GM19397 (cell line): ENCODE results near the gene ELL2.
A peak's percentile ranks its signal among the peaks of the same experiment; 100 is the strongest.
"Not testable (repeated sequence)": the region's sequence is repeated elsewhere in the genome, so short reads cannot be mapped to it uniquely, and the experiment has no call there.

Source experiments
- ATAC-seq: cut with Tn5 transposase; IDR thresholded peaks from one replicate; pipeline ENCODE4 v1.9.1; 2021; ENCODE audit warnings: mild to moderate bottlenecking, moderate library complexity; ENCODE audit not compliant: unreplicated experiment

Gene ELL2

GRCh38 chr5:95931079-95931833 is 30.4 kb downstream of the ELL2 start:
- no peak for ATAC-seq

DNA sequence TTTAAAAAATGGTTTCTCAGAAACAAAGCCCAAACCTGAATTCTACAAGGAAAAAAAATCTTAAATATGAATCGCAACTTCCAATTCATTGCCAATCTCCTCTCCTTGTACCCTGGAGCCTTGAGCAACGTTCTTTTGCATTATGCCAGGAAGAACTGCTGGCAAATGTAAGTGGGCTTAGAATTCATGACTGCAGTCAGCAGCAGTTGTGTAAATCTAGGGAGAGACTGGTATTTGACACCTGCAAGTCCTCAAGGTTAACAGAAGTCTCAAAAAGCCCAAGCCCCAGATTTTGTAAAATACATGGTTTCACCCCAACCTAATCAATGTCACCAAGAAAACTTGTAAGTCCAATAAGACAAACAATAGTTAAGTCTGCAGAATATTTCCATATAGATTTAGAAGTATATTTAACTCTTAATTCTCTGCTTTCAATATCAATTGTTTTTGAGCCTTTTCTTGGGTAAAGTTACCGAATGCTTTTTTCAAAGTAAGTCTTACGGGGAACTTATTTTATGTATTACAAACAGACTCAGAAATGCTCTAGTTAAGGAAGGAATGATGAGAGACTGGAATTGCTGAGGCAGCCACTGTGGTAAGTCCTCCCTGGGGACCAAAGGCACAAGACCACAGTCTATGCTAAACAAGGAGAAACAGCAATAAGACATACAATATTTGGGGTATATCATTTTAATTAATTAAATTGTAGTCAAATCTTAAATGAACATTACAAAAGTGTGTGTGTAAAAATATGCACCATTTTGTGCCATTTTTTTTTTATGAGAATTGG is 31.3 kb downstream of the ELL2 start:
- ATAC-seq = no peak

DNA sequence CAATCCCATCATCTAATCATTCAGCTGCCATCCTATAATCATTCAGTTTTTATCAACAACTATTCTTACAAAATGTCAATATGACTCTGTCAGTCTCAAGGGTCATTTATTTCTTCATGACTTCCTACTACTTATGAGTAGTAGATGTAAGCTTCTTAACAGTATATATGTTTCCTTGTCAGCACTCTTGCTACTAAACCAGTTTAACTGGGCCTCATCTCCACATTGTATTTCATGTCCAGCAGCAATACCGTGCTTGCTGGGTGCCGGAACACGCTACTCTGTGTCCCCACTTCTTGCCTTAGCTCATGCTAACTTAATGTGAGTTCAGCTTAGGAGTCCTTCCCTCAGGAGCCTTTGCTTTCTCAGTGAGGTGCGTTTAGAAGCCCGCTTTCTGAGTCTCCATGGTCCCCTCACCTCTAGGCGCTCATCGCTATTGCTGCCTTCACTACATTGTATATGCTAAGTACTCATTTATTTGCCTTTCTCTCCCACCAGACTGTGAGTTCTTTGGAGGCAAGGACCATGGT is 32.9 kb downstream of the ELL2 start:
- no peak for ATAC-seq

DNA sequence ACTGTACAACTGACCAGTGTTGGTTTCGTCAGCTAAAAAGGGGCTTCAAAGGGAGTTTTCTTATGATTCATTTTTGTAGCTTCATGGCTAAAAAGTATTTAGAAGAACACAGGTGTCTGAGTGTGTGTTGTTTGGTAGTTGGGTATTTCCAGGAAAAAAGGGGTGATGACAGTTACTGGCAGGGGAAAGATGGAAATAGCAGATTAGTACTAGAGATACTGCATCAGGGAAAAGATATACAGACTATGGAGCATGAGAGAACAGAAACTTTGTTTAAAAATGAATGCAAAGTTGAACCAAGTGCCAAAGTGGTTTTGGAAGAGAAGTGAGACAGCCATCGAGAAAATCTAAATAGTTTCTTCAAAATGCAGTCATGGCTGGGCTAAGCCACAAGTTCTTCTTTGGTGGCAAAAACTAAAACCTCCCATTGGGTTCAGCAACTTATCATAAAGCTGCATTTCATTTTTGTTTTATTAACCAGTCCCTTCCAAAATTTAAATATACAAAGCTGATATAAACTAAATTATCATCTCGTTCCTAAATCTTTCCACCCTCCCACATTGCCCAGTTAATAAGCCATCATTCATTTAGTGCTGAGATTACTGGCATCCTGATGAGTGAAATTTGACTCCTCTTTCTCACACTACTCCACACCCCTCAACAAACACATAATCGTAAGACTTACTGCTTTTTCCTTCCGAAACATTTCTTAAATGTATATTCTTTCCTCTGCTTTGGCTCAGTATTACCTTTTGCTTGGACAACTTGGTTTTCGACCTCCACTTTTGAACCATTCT is 33.5 kb downstream of the ELL2 start:
- ATAC-seq = peak; percentile 63

GRCh38 chr5:95927300-95927699 is 34.4 kb downstream of the ELL2 start:
- ATAC-seq = not testable (repeated sequence)

DNA sequence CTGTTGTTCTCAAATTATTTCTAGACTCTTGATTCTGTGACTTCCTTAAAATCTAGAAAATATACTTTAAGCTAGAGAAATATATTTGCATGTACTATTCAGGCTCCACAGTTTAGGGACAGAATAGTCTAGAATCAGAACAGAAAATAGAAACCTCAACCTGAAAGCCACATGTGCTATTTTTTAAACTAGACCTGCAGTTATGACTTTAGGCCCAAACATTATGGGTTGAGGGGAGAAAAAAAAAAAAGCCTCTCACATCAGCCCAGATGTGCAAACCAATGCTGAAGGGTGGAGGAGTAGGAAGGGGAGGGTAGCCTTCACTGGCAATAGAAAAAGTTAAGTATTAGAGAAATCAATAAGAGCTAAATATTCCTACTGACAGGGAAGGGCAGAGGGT is 35.7 kb downstream of the ELL2 start:
- no peak for ATAC-seq

- ATAC-seq = no peak
These were observed 36.3 kb downstream of the ELL2 start for GRCh38 chr5:95925378-95925744.

GRCh38 chr5:95924720-95925377 is 36.8 kb downstream of the ELL2 start:
- ATAC-seq = no peak

- ATAC-seq = peak; percentile 35
These were observed 37.6 kb downstream of the ELL2 start for GRCh38 chr5:95923918-95924544.

DNA sequence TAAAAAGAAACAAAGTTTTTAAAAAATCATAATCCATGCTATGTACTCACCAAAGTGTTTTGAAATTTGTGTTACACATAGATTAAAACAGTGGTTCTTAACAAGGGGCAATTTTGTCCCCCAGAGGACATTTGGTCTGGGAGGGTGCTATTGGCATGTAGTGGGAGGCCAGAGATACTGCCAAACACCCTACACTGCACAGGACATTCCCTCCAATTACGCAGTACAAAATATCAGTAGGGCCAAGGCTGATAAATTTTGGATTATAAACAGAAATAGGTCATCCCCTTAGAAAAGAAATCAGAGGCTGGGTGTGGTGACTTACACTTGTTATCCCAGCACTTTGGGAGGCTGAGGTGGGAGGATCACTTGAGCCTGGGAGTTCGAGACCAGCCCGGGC is 38.9 kb downstream of the ELL2 start:
- ATAC-seq = no peak

DNA sequence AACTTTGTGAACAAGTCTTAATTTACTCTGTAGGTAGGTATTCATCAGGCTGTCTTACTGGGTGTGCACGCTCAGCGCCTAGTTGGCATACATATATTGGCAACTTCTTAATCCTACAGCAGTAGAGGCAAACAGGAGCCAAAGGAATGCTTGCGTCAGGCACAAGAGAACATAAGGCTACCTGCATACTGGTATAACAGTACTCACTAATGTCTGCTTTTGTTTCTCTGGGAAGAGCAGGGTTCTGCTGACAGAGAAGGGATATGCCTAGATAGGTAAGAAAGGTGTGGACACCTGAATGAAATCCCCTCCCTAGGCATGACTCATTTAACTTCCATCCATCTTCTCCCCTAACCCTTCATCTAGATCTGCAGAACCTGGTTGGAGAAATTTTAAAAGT is 40.1 kb downstream of the ELL2 start:
- no peak for ATAC-seq

DNA sequence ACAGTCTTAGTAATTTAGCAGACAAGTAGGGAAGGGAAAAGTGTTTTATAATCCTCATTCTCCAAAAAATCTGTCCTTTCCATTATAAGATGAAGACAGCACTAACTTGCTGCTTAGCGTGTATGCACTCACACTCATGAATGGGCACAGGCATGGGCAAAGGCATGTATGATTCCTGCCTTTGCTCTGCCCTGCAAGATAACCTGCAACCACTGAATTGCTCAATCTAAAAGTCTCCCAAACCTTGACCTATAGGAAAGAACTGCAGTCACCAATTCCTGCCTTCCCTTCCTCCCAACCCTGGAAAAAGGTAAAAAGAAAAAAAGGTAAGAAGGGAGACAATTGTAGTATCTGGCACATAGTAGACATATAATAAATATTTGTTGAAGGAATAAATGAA is 40.8 kb downstream of the ELL2 start:
- no peak for ATAC-seq

- no peak for ATAC-seq
These were observed 42.0 kb downstream of the ELL2 start for GRCh38 chr5:95919658-95920057.

GRCh38 chr5:95918421-95919006 is 43.1 kb downstream of the ELL2 start:
- ATAC-seq = no peak

GRCh38 chr5:95917207-95917606 is 44.4 kb downstream of the ELL2 start:
- ATAC-seq = no peak

DNA sequence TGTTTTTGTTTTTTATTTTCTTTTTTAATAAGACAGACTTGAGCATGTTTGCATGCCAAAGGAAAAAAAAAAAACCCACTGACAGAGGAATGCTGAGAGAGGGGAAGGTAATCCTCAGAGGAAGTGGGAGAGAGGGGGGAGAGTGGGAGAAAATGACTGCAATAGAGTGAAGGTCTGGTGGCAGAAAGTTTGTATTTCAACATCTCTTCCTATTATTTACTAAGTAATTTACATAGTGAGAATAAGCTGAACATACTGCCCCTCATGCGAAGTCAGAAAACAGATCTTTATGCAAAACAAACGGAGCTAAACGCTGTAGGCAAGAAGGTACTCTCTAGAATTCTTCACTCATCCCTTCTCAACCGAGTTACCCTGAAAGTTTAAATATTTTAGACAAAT is 45.0 kb downstream of the ELL2 start:
- ATAC-seq = no peak

DNA sequence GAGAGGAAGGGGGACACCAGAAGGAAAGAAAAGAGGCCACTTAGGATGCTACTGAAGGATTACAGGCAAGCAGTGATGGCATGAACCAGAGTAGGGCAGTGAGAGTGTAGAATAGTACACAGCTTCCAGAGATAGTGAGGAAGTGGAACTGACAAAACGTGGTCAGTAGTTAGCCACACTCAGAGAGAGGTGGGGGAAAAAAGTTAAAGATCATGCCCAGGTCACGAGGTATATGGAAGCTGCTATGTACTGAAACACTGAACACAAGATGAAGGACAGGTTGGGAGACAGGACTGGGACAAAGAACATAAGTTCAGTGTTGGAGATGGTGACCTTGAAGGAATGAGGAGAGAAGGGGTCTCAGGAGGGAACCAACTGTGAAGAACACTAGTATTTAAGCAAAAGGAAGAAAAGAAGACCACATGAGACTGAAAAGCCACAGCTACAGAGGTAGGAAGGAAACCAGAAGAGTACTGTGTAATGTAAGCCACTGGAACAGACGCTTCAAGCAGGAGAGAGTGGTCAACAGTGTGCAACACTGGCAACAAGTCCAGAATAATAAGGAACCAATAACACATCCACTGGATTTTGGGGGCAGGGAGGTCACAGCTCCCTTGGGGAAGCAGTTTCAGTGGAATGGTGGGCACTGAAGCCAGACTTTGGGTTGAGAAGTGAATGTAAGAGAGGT is 45.5 kb downstream of the ELL2 start:
- peak; percentile 68 for ATAC-seq

DNA sequence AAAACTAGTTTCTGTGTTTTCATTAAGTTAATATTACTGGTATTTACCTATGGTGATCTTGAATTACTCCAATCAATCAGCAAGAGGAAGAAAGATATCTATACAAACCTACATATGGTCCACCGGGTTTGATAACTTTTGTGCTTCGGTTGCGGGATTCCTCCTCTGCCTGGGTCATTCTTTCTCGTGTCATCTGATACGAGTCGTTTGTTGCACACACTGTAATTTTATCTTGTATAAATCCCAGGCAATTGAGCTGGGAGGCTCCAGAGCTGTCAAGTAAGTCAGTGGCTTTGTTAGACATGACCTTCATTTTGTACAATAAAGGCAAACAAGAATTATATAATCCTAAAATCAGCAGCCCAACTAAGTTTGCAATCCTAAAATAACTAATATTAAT is 48.0 kb downstream of the ELL2 start:
- no peak for ATAC-seq

DNA sequence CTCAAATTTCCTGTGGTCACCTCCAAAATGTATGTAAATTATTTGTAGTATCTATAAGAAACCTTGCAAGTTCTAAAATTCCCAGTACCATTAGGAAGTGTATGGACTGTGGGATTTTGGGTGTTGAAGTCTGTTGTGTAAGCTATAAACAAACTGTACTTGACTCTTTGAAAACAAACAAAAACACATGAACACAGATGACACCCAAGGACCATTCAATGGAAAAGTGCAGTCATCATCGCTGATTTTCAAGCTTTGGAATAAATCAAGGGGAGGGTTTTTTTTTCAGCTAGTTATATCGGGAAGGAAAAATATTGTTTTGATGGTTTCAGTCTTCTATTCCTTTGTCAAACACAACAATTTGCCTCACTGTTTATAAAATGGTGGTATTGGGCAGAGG is 49.6 kb downstream of the ELL2 start:
- no peak for ATAC-seq
